ENCODE data around the gene NCOA1.

- TF ChIP-seq ZNF274 (IDR thresholded peaks at IDR 0.05; ENCODE audit: low read depth, low read length) (no peak), SUZ12 (IDR thresholded peaks at IDR 0.05; ENCODE audit: extremely low read depth, insufficient read depth, insufficient read length) (no peak), YY1 (IDR thresholded peaks at IDR 0.05; ENCODE audit: insufficient read depth, insufficient read length) (no peak)
Observed at GRCh38 chr2:24814516-24814915, 323.5 kb downstream of the NCOA1 start.

Measured in NT2/D1 (cell line).